Measurements from ENCODE around the gene OR2M7.

DNA sequence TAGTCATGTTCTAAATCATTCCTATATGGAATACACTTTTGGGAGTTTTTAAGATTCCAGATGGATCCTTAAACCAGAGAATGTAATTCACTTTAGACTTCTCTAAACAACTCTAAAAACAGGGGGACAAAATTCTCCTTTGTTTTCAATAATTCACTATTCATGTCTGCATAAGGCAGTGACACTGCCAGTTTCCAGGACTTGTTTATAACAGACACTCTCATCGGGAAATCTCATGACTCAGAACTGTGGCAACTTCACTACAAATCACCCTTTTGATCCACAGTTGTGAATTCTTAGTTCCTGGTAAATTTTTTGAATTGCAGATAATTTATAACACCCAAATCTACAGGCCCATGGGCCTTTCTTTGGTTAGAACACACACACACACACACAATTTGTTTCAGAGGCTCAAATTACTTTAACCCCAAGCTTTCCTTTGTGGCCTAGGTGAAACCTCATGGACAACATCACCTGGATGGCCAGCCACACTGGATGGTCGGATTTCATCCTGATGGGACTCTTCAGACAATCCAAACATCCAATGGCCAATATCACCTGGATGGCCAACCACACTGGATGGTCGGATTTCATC lies 36.9 kb upstream of the OR2M7 start, which contains the start of gene OR2T4:
- no peak for TF ChIP-seq POLR2AphosphoS5 (IDR thresholded peaks at IDR 0.05)
- no peak for TF ChIP-seq POLR2A (IDR thresholded peaks at IDR 0.05; ENCODE audit: low read depth)
- TF ChIP-seq, protein P1, sequence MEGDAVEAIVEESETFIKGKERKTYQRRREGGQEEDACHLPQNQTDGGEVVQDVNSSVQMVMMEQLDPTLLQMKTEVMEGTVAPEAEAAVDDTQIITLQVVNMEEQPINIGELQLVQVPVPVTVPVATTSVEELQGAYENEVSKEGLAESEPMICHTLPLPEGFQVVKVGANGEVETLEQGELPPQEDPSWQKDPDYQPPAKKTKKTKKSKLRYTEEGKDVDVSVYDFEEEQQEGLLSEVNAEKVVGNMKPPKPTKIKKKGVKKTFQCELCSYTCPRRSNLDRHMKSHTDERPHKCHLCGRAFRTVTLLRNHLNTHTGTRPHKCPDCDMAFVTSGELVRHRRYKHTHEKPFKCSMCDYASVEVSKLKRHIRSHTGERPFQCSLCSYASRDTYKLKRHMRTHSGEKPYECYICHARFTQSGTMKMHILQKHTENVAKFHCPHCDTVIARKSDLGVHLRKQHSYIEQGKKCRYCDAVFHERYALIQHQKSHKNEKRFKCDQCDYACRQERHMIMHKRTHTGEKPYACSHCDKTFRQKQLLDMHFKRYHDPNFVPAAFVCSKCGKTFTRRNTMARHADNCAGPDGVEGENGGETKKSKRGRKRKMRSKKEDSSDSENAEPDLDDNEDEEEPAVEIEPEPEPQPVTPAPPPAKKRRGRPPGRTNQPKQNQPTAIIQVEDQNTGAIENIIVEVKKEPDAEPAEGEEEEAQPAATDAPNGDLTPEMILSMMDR (IDR thresholded peaks at IDR 0.05), result no peak
- TF ChIP-seq EP300 (IDR thresholded peaks at IDR 0.05), result no peak

Measured in esophagus muscularis mucosa (tissue), 4 donors.